HUES64 (cell line): Measurements from ENCODE around the gene RNASE8.

ENCODE experiments used
- H3K27ac ChIP-seq: 2 replicates; pipeline ENCODE4 v1.7.0; 2013; ENCODE audit warnings: low read depth, low read length, inconsistent platforms
- H3K27me3 ChIP-seq: 2 replicates; pipeline ENCODE4 v1.6.1; 2013; ENCODE audit warnings: mild to moderate bottlenecking, low read length; ENCODE audit not compliant: insufficient read depth
- H3K36me3 ChIP-seq: 2 replicates; pipeline ENCODE4 v1.6.1; 2013; ENCODE audit warnings: mild to moderate bottlenecking, low read length; ENCODE audit not compliant: insufficient read depth
- H3K4me1 ChIP-seq: 2 replicates; pipeline ENCODE4 v1.6.1; 2013; ENCODE audit warnings: mild to moderate bottlenecking, low read length, moderate library complexity; ENCODE audit not compliant: insufficient read depth
- H3K4me3 ChIP-seq: 2 replicates; pipeline ENCODE4 v1.5.1; 2013; ENCODE audit warnings: mild to moderate bottlenecking, low read length, moderate library complexity
- H3K9ac ChIP-seq: 2 replicates; pipeline ENCODE4 v1.6.1; 2013; ENCODE audit warnings: mild to moderate bottlenecking, low read depth, low read length
- H3K9me3 ChIP-seq: 2 replicates; pipeline ENCODE4 v1.6.1; 2013; ENCODE audit warnings: low read depth, low read length; ENCODE audit not compliant: insufficient read depth
- WGBS: fragments of 150-250, 120-280 bp; methylation state at CpG from one replicate; pipeline ENCODE4 v1.1.7; 2013; ENCODE audit warnings: missing lambda C conversion rate; 5-methylcytosine and 5-hydroxymethylcytosine counted together

The RNASE8 gene

GRCh38 chr14:21054768-21055145 is 2.9 kb upstream of the RNASE8 start:
- Histone ChIP-seq H3K4me1 (0 out of 2 replicates have a peak, but pooled peaks cover 3% of the 10 kb centered on the region), H3K9me3 (no peaks in the 10 kb centered on the region), H3K27ac (no peak overlapping the region), H3K9ac (no peak overlapping the region), H3K36me3 (no peaks in the 10 kb centered on the region), H3K4me3 (no peak overlapping the region), H3K27me3 (no peaks in the 10 kb centered on the region)
- WGBS = 93% methylated on average over 2 of the region's 4 CpGs

GRCh38 chr14:21055432-21056117 is 2.0 kb upstream of the RNASE8 start:
- Histone ChIP-seq H3K9me3 (no peaks in the 10 kb centered on the region), H3K36me3 (no peaks in the 10 kb centered on the region), H3K4me3 (no peak overlapping the region), H3K9ac (no peak overlapping the region), H3K27ac (no peak overlapping the region), H3K4me1 (0 out of 2 replicates have a peak, but pooled peaks cover 3% of the 10 kb centered on the region), H3K27me3 (no peaks in the 10 kb centered on the region)
- 58% methylated on average over 5 of the region's 5 CpGs for WGBS

GRCh38 chr14:21056520-21057163 is 980 bp upstream of the RNASE8 start:
- 92% methylated on average over 10 of the region's 10 CpGs for WGBS
- Histone ChIP-seq H3K9me3 (no peaks in the 10 kb centered on the region), H3K36me3 (no peaks in the 10 kb centered on the region), H3K27ac (no peak overlapping the region), H3K4me3 (no peak overlapping the region), H3K4me1 (0 out of 2 replicates have a peak, but pooled peaks cover 3% of the 10 kb centered on the region), H3K27me3 (no peaks in the 10 kb centered on the region), H3K9ac (no peak overlapping the region)

- Histone ChIP-seq H3K9ac (no peak overlapping the region), H3K27me3 (no peaks in the 10 kb centered on the region), H3K36me3 (no peaks in the 10 kb centered on the region), H3K9me3 (no peaks in the 10 kb centered on the region), H3K27ac (no peak overlapping the region), H3K4me1 (peaks cover 12% of the 10 kb centered on the region), H3K4me3 (no peak overlapping the region)
- WGBS = 90% methylated on average over 5 of the region's 5 CpGs
Observed at GRCh38 chr14:21058903-21059302, 1.3 kb downstream of the RNASE8 start.

GRCh38 chr14:21059842-21060613 is 2.4 kb downstream of the RNASE8 start:
- H3K9ac ChIP-seq = no peak overlapping the region
- 89% methylated on average over 8 of the region's 8 CpGs for WGBS
- H3K4me3 ChIP-seq = no peak overlapping the region
- peaks cover 13% of the 10 kb centered on the region for H3K4me1 ChIP-seq
- H3K9me3 ChIP-seq = no peaks in the 10 kb centered on the region
- H3K36me3 ChIP-seq = no peaks in the 10 kb centered on the region
- no peak overlapping the region for H3K27ac ChIP-seq
- no peaks in the 10 kb centered on the region for H3K27me3 ChIP-seq

- Histone ChIP-seq H3K9ac (no peak overlapping the region), H3K36me3 (no peaks in the 10 kb centered on the region), H3K4me3 (no peak overlapping the region), H3K4me1 (peaks cover 12% of the 10 kb centered on the region), H3K9me3 (no peaks in the 10 kb centered on the region), H3K27me3 (no peaks in the 10 kb centered on the region), H3K27ac (no peak overlapping the region)
- WGBS = 84% methylated on average over 13 of the region's 13 CpGs
Observed at GRCh38 chr14:21060614-21061346, 3.2 kb downstream of the RNASE8 start.

- Histone ChIP-seq H3K4me1 (peaks cover 10% of the 10 kb centered on the region), H3K36me3 (no peaks in the 10 kb centered on the region), H3K9ac (no peak overlapping the region), H3K27ac (no peak overlapping the region), H3K27me3 (no peaks in the 10 kb centered on the region), H3K4me3 (no peak overlapping the region), H3K9me3 (no peaks in the 10 kb centered on the region)
- WGBS = 88% methylated on average over 3 of the region's 3 CpGs
Observed at GRCh38 chr14:21061347-21061668, 3.7 kb downstream of the RNASE8 start.

- H3K4me1 ChIP-seq = peaks cover 10% of the 10 kb centered on the region
- WGBS = 62% methylated on average over 3 of the region's 3 CpGs
- no peak overlapping the region for H3K4me3 ChIP-seq
- H3K27me3 ChIP-seq = peaks cover 12% of the 10 kb centered on the region
- H3K27ac ChIP-seq = no peak overlapping the region
- H3K9ac ChIP-seq = no peak overlapping the region
- no peaks in the 10 kb centered on the region for H3K9me3 ChIP-seq
- H3K36me3 ChIP-seq = no peaks in the 10 kb centered on the region
Observed at GRCh38 chr14:21063479-21063878, 5.9 kb downstream of the RNASE8 start.

GRCh38 chr14:21066882-21067502 is 9.4 kb downstream of the RNASE8 start:
- 84% methylated on average over 5 of the region's 7 CpGs for WGBS
- H3K27ac ChIP-seq = no peak overlapping the region

GRCh38 chr14:21068521-21069387 is 11.1 kb downstream of the RNASE8 start:
- WGBS = under 1% methylated on average over 45 of the region's 45 CpGs
- no peaks in the 10 kb centered on the region for H3K9me3 ChIP-seq
- H3K9ac ChIP-seq = peak overlapping the region; percentile 76
- H3K27ac ChIP-seq = peak overlapping the region; percentile 52
- peaks cover 17% of the 10 kb centered on the region for H3K27me3 ChIP-seq
- H3K4me1 ChIP-seq = peaks cover 16% of the 10 kb centered on the region
- H3K36me3 ChIP-seq = peaks cover 15% of the 10 kb centered on the region
- H3K4me3 ChIP-seq = peak overlapping the region; percentile 80

More at GRCh38 chr14:21066882-21067502, 9.4 kb downstream of the RNASE8 start:
- no peaks in the 10 kb centered on the region for H3K36me3 ChIP-seq
- H3K4me1 ChIP-seq = peaks cover 13% of the 10 kb centered on the region
- peaks cover 17% of the 10 kb centered on the region for H3K27me3 ChIP-seq
- no peak overlapping the region for H3K4me3 ChIP-seq
- no peak overlapping the region for H3K9ac ChIP-seq
- H3K9me3 ChIP-seq = no peaks in the 10 kb centered on the region
